ENCODE measurements around the gene GLIS1.

The GLIS1 gene

DNA sequence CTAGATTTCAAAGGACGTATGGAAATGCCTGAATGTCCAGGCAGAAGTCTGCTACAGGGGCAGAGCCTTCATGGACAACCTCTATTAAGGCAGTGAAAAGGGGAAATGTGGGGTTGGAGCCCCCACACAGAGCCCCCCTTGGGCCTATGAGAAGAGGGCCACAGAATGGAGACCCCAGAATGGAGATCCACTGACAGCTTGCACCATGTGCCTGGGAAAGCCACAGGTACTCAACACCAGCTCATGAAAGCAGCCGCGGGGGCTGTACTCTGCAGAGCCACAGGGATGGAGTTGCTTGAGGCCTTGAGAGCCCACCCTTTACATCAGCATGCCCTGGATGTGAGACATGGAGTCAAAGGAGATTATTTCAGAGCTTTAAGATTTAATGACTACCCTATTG lies 171.1 kb downstream of the GLIS1 start:
- Histone ChIP-seq H3K9me3 (ENCODE audit: control insufficient read depth, low read length) (peaks cover 5% of the 10 kb centered on the region), H3K4me1 (ENCODE audit: control insufficient read depth, insufficient read depth, low read length, poor library complexity, severe bottlenecking) (peaks cover 8% of the 10 kb centered on the region), H3K27ac (ENCODE audit: low read depth, low read length, severe bottlenecking) (no peak overlapping the region), H3K36me3 (ENCODE audit: control insufficient read depth, insufficient read depth, low read length) (no peaks in the 10 kb centered on the region), H3K4me3 (ENCODE audit: extremely low read depth, insufficient read depth, low read length, poor library complexity, severe bottlenecking) (no peak overlapping the region)
- 86 to 100% methylated on average over 1 to 3 of the region's 3 CpGs for WGBS, 2 experiments (ENCODE audit: insufficient coverage in 2 of 2)

DNA sequence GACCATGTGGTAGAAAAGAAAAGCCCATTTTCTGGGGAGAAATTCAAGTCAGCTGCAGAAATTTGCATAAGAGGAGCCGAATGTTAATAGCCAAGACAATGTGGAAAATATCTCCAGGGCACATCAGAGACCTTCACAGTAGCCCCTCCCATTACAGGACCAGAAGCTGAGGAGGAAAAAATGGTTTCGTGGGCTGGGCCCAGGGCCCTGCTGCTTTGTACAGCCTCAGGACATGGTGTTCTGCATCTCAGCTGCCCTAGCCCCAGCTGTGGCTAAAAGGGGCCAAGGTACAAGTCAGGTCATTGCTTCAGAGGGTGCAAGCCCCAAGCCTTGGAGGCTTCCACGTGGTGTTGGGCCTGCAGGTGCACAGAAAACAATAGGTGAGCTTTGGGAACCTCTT lies 171.5 kb downstream of the GLIS1 start:
- Histone ChIP-seq H3K36me3 (ENCODE audit: control insufficient read depth, insufficient read depth, low read length) (no peaks in the 10 kb centered on the region), H3K4me3 (ENCODE audit: extremely low read depth, insufficient read depth, low read length, poor library complexity, severe bottlenecking) (no peak overlapping the region), H3K27ac (ENCODE audit: low read depth, low read length, severe bottlenecking) (no peak overlapping the region), H3K4me1 (ENCODE audit: control insufficient read depth, insufficient read depth, low read length, poor library complexity, severe bottlenecking) (peaks cover 4% of the 10 kb centered on the region), H3K9me3 (ENCODE audit: control insufficient read depth, low read length) (peaks cover 5% of the 10 kb centered on the region)
- 82 to 87% methylated on average over 2 to 3 of the region's 3 CpGs for WGBS, 2 experiments (ENCODE audit: insufficient coverage in 2 of 2)

DNA sequence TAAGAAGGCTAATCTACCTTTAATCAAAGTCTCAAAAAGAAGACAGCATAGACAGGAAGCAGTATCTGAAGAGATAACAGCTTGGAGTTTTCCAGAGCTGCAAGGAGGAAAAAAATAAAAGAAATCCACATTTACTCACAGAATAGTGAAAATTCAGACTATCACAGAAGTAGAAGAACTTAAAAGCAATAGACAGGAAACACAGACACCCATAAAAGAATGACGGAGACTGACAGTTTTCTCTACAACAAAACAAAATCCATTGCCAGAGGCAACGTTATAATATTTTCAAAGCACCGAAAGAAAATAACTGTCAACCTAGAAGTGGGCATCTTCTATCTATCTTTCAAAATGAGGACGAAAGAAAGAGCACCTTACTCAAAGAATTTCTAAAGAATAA lies 175.4 kb downstream of the GLIS1 start:
- Histone ChIP-seq H3K27ac (ENCODE audit: low read depth, low read length, severe bottlenecking) (no peak overlapping the region), H3K36me3 (ENCODE audit: control insufficient read depth, insufficient read depth, low read length) (no peaks in the 10 kb centered on the region), H3K9me3 (ENCODE audit: control insufficient read depth, low read length) (peaks cover 5% of the 10 kb centered on the region), H3K4me3 (ENCODE audit: extremely low read depth, insufficient read depth, low read length, poor library complexity, severe bottlenecking) (no peak overlapping the region), H3K4me1 (ENCODE audit: control insufficient read depth, insufficient read depth, low read length, poor library complexity, severe bottlenecking) (no peaks in the 10 kb centered on the region)
- WGBS, 2 experiments (ENCODE audit: insufficient coverage in 2 of 2) = 72 to 96% methylated on average over 2 to 3 of the region's 4 CpGs

DNA sequence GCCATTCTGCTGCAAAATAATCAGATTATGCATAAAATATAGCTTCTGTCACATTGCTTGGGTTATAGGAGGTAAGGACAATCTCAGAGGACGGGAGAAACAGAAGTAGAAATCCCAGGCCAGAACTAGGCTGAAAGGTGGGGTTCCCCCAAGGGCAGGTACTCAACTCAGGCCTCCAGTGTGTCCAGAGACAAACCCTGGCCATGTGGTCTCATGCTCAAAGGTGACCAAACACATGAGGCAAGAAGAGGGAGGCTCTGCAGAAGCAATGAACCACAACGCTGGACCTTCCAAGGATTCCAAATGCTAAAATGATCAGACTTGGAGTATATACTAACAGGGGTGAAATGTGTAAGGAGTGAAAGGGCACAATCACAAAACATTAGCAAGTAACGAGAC lies 176.0 kb downstream of the GLIS1 start:
- no peaks in the 10 kb centered on the region for H3K36me3 ChIP-seq (ENCODE audit: control insufficient read depth, insufficient read depth, low read length)
- no peak overlapping the region for H3K4me3 ChIP-seq (ENCODE audit: extremely low read depth, insufficient read depth, low read length, poor library complexity, severe bottlenecking)
- H3K9me3 ChIP-seq (ENCODE audit: control insufficient read depth, low read length) = peaks cover 5% of the 10 kb centered on the region
- no peak overlapping the region for H3K27ac ChIP-seq (ENCODE audit: low read depth, low read length, severe bottlenecking)
- WGBS, 2 experiments (ENCODE audit: insufficient coverage in 2 of 2) = 100% methylated on average over 1 of the region's 3 CpGs
- H3K4me1 ChIP-seq (ENCODE audit: control insufficient read depth, insufficient read depth, low read length, poor library complexity, severe bottlenecking) = no peaks in the 10 kb centered on the region

DNA sequence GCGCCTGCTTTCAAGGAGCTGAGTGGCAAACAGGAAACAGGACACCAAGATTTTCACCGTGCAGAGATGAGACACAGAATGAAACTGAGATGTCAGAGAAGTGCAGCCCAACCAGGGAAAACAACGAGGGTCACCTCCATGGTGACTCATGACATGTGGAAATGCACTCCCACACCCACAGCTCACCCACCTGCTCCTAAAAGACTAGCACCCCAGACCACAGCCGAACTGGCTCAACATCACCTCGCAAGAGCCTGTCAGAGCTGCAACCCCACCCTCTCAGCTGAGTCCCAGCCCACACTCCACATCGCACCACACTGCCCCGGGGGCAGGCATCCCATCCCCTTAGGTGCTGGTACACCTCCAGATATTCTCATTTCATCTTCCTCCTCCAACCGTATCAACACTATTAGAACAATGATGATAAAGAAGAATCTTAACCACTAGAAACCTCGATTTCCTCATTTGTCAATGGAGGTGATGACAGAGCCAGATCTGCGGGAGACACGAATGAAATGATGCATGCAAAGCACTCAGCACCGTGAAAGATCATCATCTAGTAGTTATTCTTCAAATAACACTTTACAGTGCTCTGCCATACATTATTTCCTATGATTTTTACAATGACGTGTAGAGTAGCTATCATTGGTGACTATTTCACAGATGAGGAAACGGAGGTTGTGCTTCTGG lies 176.5 kb downstream of the GLIS1 start:
- no peaks in the 10 kb centered on the region for H3K36me3 ChIP-seq (ENCODE audit: control insufficient read depth, insufficient read depth, low read length)

DNA sequence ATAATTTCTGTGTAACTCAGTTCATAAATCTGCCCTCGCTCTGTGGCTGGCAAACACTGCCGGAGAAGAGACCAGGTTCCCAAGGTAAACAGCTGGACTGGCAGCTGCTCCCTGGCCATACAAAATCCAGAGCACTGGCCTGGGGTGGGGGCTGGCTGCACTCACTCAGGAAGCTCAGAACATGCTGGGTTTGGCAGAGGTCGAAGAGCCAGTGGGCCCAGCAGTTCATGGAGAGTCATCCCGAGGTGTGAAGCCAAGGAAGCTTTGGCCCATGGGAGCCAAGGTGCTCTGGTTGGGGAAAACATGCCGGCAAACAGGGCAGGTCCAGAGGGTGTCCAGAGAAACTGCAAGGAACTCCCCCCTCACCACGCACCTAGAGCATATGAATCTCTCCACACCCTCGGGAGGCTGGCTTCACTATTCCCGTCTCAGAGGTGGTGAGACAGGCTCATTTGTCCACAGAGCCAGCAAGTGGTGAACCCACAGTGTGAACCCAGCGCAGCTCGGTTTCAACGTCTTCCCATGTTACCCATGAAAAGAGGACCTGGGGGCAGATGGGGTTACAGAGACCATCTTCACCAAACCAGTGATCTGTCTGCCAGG lies 177.4 kb downstream of the GLIS1 start:
- 86 to 90% methylated on average over 10 to 11 of the region's 11 CpGs for WGBS, 2 experiments (ENCODE audit: insufficient coverage in 2 of 2)
- no peak overlapping the region for H3K4me3 ChIP-seq (ENCODE audit: extremely low read depth, insufficient read depth, low read length, poor library complexity, severe bottlenecking)
- no peaks in the 10 kb centered on the region for H3K36me3 ChIP-seq (ENCODE audit: control insufficient read depth, insufficient read depth, low read length)
- H3K4me1 ChIP-seq (ENCODE audit: control insufficient read depth, insufficient read depth, low read length, poor library complexity, severe bottlenecking) = no peaks in the 10 kb centered on the region
- no peak overlapping the region for H3K27ac ChIP-seq (ENCODE audit: low read depth, low read length, severe bottlenecking)
- no peaks in the 10 kb centered on the region for H3K9me3 ChIP-seq (ENCODE audit: control insufficient read depth, low read length)

More for the DNA sequence above, 176.5 kb downstream of the GLIS1 start:
- Histone ChIP-seq H3K4me3 (ENCODE audit: extremely low read depth, insufficient read depth, low read length, poor library complexity, severe bottlenecking) (no peak overlapping the region), H3K9me3 (ENCODE audit: control insufficient read depth, low read length) (no peaks in the 10 kb centered on the region), H3K27ac (ENCODE audit: low read depth, low read length, severe bottlenecking) (no peak overlapping the region), H3K4me1 (ENCODE audit: control insufficient read depth, insufficient read depth, low read length, poor library complexity, severe bottlenecking) (no peaks in the 10 kb centered on the region)
- 95 to 96% methylated on average over 8 of the region's 14 CpGs for WGBS, 2 experiments (ENCODE audit: insufficient coverage in 2 of 2)

DNA sequence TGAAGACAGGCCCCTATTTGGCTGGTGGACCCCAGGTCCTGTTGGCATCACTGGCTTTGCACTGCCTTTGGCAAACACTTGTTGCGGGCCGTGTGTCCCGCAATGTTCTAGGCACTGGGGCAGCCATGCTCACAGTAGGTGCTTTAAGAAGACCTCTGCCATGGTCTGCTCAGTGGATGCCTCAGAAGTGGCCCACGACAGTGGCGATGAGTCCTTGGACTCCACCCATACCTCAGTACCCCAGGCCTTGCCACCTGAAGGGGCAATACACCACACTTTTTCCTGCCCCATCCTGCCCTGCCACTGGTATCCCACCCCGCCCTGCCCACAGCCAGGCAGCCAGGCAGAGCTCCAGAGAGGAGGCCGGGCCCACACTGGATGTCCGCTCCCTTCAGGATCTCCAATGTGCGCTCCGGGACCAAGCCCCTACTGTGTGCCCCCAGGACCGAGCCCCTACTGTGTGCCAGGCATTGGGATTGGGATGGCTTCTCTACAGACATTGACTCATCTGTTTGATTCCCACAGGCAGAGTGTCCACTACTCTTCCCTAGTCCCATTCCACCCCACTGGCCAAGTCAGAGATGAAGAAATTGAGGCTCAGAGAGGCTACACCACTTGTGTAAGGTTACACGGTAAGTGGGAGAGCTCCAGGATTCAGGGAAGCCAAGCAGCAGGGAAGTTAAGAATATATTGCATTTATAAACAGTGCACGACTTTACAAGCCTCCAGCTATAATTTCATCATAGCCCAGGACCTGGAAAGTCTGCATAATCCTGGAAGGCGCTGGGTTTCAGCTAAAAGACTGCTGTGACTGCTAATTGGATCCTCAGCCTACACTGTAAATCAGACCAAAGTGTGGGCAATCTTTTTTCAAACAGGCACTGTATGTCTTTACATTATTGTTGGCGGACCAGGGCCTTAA lies 178.1 kb downstream of the GLIS1 start:
- no peak overlapping the region for H3K4me3 ChIP-seq (ENCODE audit: extremely low read depth, insufficient read depth, low read length, poor library complexity, severe bottlenecking)
- no peaks in the 10 kb centered on the region for H3K4me1 ChIP-seq (ENCODE audit: control insufficient read depth, insufficient read depth, low read length, poor library complexity, severe bottlenecking)
- H3K36me3 ChIP-seq (ENCODE audit: control insufficient read depth, insufficient read depth, low read length) = no peaks in the 10 kb centered on the region
- WGBS, 2 experiments (ENCODE audit: insufficient coverage in 2 of 2) = 95 to 96% methylated on average over 9 to 13 of the region's 15 CpGs
- H3K27ac ChIP-seq (ENCODE audit: low read depth, low read length, severe bottlenecking) = no peak overlapping the region
- H3K9me3 ChIP-seq (ENCODE audit: control insufficient read depth, low read length) = no peaks in the 10 kb centered on the region

DNA sequence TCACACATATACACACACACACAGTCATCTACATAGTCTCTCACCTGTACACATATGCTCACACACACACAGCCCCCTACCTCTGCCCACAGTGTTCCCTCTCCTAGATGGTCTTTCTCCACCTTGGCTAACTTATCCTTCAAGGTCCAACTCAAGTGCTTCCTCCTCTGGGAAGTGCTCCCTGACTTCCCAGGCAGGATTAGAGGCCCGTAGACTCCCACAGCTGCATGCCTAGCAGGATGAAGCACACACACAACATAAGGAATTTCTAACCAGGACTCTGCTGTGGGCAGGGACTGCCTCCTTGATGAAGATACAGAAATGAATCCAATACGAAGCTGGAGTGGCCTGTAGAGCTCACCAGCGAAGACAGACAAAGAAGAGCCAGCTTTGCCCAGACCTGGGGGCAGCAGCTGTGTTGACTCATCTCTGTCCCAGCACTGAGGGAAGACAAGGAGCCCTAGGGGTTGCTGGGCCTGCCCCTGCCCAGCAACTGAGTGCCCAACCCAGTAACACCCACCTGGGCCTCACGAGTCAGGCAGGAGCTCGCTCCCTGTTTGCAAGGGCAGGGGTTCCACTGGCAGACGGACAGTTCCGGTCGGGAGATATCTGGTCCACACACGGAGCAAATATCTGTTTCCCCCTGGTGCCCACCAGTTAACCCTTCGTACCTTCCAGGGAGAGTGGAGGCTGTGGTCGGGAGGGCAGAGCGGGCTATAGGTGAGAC lies 178.9 kb downstream of the GLIS1 start:
- H3K36me3 ChIP-seq (ENCODE audit: control insufficient read depth, insufficient read depth, low read length) = no peaks in the 10 kb centered on the region
- H3K4me3 ChIP-seq (ENCODE audit: extremely low read depth, insufficient read depth, low read length, poor library complexity, severe bottlenecking) = no peak overlapping the region
- no peaks in the 10 kb centered on the region for H3K9me3 ChIP-seq (ENCODE audit: control insufficient read depth, low read length)
- no peak overlapping the region for H3K27ac ChIP-seq (ENCODE audit: low read depth, low read length, severe bottlenecking)
- WGBS, 2 experiments (ENCODE audit: insufficient coverage in 2 of 2) = 92 to 94% methylated on average over 11 of the region's 12 CpGs
- H3K4me1 ChIP-seq (ENCODE audit: control insufficient read depth, insufficient read depth, low read length, poor library complexity, severe bottlenecking) = no peaks in the 10 kb centered on the region

DNA sequence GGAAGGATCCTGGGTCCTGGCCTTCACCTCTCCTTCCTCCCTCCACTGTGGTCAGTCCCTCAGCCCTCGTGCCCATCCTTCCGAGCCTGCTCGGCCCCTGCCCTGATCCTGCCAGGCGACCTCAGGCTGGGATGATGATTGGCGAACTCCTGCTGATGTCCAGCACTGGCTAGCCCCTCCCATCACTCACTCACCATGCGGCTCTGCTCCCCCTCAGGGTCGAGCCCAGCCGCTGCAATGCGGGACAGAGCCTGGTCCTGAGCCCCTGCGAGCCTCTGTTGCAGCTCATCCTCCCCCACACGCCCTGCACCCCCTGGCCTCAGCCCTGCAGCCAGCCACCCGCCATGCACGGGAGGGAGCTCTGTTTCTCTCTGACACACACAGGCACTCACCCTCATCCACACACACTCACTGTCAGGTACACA lies 179.6 kb downstream of the GLIS1 start:
- Histone ChIP-seq H3K9me3 (ENCODE audit: control insufficient read depth, low read length) (no peaks in the 10 kb centered on the region), H3K36me3 (ENCODE audit: control insufficient read depth, insufficient read depth, low read length) (no peaks in the 10 kb centered on the region), H3K4me3 (ENCODE audit: extremely low read depth, insufficient read depth, low read length, poor library complexity, severe bottlenecking) (no peak overlapping the region), H3K27ac (ENCODE audit: low read depth, low read length, severe bottlenecking) (no peak overlapping the region), H3K4me1 (ENCODE audit: control insufficient read depth, insufficient read depth, low read length, poor library complexity, severe bottlenecking) (no peaks in the 10 kb centered on the region)
- 70 to 71% methylated on average over 11 to 13 of the region's 13 CpGs for WGBS, 2 experiments (ENCODE audit: insufficient coverage in 2 of 2)

DNA sequence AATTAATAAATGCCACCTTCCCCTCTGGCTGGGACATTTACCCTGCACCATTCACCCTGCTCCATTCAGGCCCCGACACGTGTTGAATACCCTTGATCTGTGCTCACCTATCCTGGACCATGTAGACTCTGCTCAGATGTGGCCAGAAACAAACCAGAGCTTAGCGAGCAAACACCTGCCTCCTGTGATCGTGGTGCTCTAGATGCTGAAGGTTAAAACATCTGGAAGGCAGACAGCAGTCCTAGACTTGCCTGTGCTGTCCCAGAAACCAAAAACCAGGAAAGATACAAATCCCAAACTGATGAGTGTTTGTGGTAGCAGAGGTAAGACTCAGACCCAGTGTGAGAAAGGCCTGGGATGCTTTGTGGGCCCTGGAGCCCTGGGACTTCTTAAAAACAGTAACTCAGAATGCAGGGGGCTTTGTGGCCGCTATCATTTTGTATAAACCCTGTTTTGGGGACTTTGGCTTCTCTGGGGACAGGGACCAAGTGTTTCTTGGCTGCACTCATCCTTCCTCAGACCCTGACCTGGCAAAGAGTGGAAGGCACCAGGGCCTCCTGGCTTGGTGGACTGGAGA lies 180.1 kb downstream of the GLIS1 start:
- no peaks in the 10 kb centered on the region for H3K9me3 ChIP-seq (ENCODE audit: control insufficient read depth, low read length)
- WGBS, 2 experiments (ENCODE audit: insufficient coverage in 2 of 2) = 79 to 89% methylated on average over 2 to 5 of the region's 5 CpGs

More for the DNA sequence above, 180.1 kb downstream of the GLIS1 start:
- Histone ChIP-seq H3K4me1 (ENCODE audit: control insufficient read depth, insufficient read depth, low read length, poor library complexity, severe bottlenecking) (no peaks in the 10 kb centered on the region), H3K27ac (ENCODE audit: low read depth, low read length, severe bottlenecking) (no peak overlapping the region), H3K36me3 (ENCODE audit: control insufficient read depth, insufficient read depth, low read length) (no peaks in the 10 kb centered on the region), H3K4me3 (ENCODE audit: extremely low read depth, insufficient read depth, low read length, poor library complexity, severe bottlenecking) (no peak overlapping the region)
